ENCODE measurements around the gene NCOA3. TPM values are rescaled to one million over a fixed set of nuclear protein-coding genes. Genes with fewer than 3 reads are reported as not detected.

NCOA3 gene
- total and polyA plus RNA-seq, 3 donors from 2014 or later: 18.1 to 32.5 (median 27.6) TPM

GRCh38 chr20:47527004-47527800 lies 25.5 kb downstream of the NCOA3 start:
- Histone ChIP-seq H3K27ac (no peak overlapping the region), H3K4me1 (no peaks in the 10 kb centered on the region), H3K9me3 (no peaks in the 10 kb centered on the region), H3K27me3 (no peaks in the 10 kb centered on the region), H3K36me3 (ENCODE audit: low read depth, missing control alignments) (no peaks in the 10 kb centered on the region), H3K4me3 (no peak overlapping the region)
- no peak for TF ChIP-seq POLR2A (IDR thresholded peaks at IDR 0.05)
- TF ChIP-seq, protein P1, sequence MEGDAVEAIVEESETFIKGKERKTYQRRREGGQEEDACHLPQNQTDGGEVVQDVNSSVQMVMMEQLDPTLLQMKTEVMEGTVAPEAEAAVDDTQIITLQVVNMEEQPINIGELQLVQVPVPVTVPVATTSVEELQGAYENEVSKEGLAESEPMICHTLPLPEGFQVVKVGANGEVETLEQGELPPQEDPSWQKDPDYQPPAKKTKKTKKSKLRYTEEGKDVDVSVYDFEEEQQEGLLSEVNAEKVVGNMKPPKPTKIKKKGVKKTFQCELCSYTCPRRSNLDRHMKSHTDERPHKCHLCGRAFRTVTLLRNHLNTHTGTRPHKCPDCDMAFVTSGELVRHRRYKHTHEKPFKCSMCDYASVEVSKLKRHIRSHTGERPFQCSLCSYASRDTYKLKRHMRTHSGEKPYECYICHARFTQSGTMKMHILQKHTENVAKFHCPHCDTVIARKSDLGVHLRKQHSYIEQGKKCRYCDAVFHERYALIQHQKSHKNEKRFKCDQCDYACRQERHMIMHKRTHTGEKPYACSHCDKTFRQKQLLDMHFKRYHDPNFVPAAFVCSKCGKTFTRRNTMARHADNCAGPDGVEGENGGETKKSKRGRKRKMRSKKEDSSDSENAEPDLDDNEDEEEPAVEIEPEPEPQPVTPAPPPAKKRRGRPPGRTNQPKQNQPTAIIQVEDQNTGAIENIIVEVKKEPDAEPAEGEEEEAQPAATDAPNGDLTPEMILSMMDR (IDR thresholded peaks at IDR 0.05): no peak
- intact Hi-C loops (cut with DNase I; ENCODE audit: low total_unique reads): no loop called here
- no peak for DNase-seq
- WGBS, 2 donors: 90 to 97% methylated on average over 5 of the region's 5 CpGs

DNA sequence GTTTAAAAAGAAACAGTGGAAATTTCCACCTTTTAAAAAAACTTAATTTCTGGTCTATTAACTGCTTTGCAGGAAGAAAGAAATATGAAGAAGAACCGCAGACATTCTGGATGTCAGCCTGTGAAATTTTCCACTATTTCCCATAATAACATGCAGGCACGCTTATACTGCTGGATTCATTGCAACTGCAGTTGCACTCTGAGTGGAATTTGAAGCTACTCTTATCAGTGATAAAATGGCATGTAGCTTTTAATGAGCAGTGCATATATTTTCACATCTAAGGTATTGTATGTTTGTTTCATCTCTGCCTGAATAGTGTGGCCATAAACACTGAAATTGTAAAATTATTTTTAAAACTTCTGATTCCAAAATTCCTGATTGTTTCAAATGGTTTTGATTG lies 28.2 kb downstream of the NCOA3 start:
- no peak overlapping the region for H3K27ac ChIP-seq
- no peaks in the 10 kb centered on the region for H3K27me3 ChIP-seq
- TF ChIP-seq, protein P1 (IDR thresholded peaks at IDR 0.05): no peak
- no peak for TF ChIP-seq POLR2A (IDR thresholded peaks at IDR 0.05)
- no peaks in the 10 kb centered on the region for H3K36me3 ChIP-seq (ENCODE audit: low read depth, missing control alignments)
- H3K4me3 ChIP-seq: no peak overlapping the region
- H3K4me1 ChIP-seq: no peaks in the 10 kb centered on the region
- intact Hi-C loops (cut with DNase I; ENCODE audit: low total_unique reads): no loop called here
- no peak for DNase-seq
- H3K9me3 ChIP-seq: no peaks in the 10 kb centered on the region
- WGBS, 2 donors: 49 to 71% methylated on average over 2 of the region's 2 CpGs

GRCh38 chr20:47531458-47531857 lies 29.8 kb downstream of the NCOA3 start:
- no peaks in the 10 kb centered on the region for H3K9me3 ChIP-seq
- no peak overlapping the region for H3K4me3 ChIP-seq
- DNase-seq: no peak
- no peak for TF ChIP-seq POLR2A (IDR thresholded peaks at IDR 0.05)
- WGBS, 2 donors: 63 to 69% methylated on average over 1 of the region's 1 CpG
- H3K4me1 ChIP-seq: no peaks in the 10 kb centered on the region
- intact Hi-C loops (cut with DNase I; ENCODE audit: low total_unique reads): no loop called here
- H3K27me3 ChIP-seq: no peaks in the 10 kb centered on the region
- no peak overlapping the region for H3K27ac ChIP-seq
- H3K36me3 ChIP-seq (ENCODE audit: low read depth, missing control alignments): no peaks in the 10 kb centered on the region

DNA sequence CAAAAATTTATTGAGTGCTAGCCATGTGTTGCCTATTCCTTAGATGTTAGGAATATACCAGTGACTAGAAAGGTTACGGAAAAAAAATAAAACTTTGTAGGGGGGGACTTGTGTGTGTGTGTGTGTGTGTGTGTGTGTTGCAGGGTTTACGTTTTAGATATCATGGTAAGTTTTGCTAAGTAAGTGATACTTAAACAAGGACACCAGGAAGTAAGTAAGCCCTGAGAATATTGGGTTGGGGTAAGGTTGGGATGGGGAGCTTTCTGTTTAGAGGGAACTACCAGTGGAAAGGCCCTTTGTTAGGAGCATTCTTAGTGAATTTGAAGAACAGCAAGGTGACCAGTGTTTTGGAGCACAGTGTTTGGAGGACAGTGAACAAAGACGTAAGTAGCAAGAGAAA lies 30.3 kb downstream of the NCOA3 start:
- no peaks in the 10 kb centered on the region for H3K4me1 ChIP-seq
- TF ChIP-seq, protein P1 (IDR thresholded peaks at IDR 0.05): no peak
- no peak for TF ChIP-seq POLR2A (IDR thresholded peaks at IDR 0.05)
- 82 to 86% methylated on average over 3 of the region's 3 CpGs for WGBS, 2 donors
- no peak overlapping the region for H3K27ac ChIP-seq
- DNase-seq: no peak
- no peaks in the 10 kb centered on the region for H3K27me3 ChIP-seq
- no peaks in the 10 kb centered on the region for H3K36me3 ChIP-seq (ENCODE audit: low read depth, missing control alignments)
- no peaks in the 10 kb centered on the region for H3K9me3 ChIP-seq
- intact Hi-C loops (cut with DNase I; ENCODE audit: low total_unique reads): no loop called here
- no peak overlapping the region for H3K4me3 ChIP-seq

DNA sequence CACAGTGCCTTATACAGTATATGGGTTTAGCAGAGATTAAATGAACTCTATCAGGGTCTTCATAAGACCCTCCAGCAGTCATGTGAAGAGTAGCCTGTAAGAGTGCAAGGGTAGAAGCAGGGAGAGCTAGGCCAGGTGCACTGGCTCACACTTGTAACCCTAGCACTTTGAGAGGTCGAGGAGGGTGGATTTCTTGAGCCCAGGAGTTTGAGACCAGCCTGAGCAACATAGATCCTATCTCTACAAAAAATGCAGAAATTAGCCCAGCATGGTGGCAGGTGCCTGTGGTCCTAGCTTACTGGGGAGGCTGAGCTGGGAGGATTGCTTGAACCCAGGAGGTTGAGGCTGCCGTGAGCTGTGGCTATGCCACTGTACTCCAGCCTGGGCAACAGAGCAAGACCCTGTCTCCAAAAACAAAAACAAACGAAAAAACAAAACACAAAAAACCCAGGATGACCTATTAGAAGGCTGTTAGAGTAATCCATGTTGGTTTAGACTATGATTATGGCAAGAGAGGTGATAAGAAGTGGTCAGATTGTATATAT lies 31.9 kb downstream of the NCOA3 start:
- Histone ChIP-seq H3K36me3 (ENCODE audit: low read depth, missing control alignments) (no peaks in the 10 kb centered on the region), H3K4me1 (no peaks in the 10 kb centered on the region), H3K4me3 (no peak overlapping the region), H3K9me3 (no peaks in the 10 kb centered on the region), H3K27me3 (no peaks in the 10 kb centered on the region), H3K27ac (no peak overlapping the region)
- TF ChIP-seq POLR2A (IDR thresholded peaks at IDR 0.05): no peak
- TF ChIP-seq, protein P1 (IDR thresholded peaks at IDR 0.05): no peak
- no peak for DNase-seq
- intact Hi-C loops (cut with DNase I; ENCODE audit: low total_unique reads): no loop called here
- WGBS, 2 donors: 89 to 95% methylated on average over 3 of the region's 3 CpGs
